Stimulated activated CD8-positive, alpha-beta memory T cell treated with anti-CD3 and anti-CD28 coated beads, Interleukin-4, amount 100 ng/mL, for 4 hours (primary cell): ENCODE measurements around the gene ANGPTL2.

Experiments
- DNase-seq, 2 donors: peaks; one replicate each; pipeline ENCODE4 v3.0.0-alpha.2; 2020; ENCODE audit warnings: low read depth in 2 of 2, low spot score in 1 of 2

Gene ANGPTL2

DNA sequence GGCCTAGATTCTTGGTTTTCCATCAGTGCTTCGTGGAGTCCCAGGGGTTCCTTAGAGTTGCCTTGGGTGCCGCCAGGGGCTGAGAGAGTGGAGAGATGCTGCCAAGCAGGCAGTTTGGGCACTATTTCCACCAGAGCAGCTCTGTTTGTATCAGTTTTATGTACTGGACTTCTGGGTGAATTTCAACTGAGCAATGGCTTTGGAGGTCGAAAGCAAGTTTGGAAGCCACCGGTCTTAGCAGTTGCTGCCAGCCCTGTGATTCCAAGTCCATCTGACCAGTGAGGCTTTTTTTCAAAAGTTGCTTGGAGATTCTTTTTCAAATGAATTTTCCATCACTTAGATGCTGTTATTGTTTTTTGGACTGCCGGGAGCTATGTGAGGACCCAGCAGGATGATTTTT is 68.5 kb downstream of the ANGPTL2 start:
- no peak for DNase-seq

DNA sequence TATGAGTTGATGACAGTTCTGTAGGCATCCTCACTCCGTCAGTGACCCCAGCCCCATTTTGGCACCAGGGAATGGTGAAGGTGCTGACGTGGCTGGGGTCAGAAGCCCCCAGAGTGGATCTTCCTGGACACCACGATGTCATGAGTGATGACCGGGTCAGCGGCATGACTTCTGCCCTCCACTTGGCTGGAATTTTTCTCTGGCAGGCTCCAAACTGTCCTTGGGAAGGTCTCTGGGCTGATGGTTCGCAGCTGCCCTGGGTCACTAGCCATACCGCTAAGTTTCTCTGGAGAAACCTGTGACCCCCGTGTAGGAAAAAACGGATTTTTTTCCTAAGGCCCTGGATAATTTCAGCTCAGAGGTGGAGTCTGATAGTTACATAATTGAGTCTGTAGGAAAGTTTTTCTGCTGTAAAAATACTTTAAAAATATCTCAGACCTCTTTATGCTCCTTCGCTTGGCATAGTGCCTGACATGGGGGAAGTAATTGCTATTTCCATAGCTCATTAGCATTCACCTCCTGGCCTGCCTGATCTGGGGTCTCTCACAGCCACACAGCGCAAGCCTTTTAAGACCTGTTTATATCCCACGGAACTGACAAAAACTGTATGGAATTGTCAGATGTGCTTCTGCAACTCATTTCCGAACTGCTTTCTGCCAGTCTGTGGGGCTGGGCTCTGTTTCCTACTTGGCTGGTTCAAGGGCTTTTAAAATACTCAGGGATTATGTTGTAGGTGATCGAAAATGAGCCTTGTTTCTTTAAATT is 69.2 kb downstream of the ANGPTL2 start:
- DNase-seq, result no peak

DNA sequence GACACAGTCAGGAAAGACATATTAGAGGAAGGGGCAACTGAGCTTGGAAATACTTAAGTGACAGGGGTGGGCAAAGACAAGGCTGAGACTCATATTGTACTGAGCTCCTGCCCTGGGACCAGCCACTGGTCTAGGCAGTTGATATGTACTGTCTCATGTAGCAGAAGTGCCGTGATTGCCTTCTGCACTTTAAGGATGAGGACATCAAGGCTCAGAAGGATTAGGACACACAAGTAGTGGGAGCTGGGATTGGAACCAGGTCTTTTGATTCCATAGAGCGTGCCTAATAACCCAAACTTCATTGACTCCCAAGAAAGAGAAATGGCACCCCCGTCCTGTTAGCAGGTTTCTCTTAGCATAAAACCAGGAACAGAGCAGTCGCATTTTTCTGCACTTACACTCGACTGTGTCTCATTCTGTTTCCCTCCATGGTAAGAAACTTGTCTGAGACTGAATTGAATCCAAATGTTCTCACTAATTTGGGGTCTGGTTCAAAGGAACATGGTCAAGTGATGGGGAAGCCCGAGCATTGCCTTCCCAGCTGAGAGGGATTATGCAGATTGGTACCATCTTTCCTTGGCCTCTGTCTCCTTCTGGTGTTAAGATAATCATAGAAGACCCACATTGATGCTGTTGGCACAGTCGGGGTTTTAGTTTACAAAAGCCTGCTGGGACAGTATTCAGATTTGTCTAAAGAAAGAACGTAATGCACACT is 70.4 kb downstream of the ANGPTL2 start:
- DNase-seq, result no peak

DNA sequence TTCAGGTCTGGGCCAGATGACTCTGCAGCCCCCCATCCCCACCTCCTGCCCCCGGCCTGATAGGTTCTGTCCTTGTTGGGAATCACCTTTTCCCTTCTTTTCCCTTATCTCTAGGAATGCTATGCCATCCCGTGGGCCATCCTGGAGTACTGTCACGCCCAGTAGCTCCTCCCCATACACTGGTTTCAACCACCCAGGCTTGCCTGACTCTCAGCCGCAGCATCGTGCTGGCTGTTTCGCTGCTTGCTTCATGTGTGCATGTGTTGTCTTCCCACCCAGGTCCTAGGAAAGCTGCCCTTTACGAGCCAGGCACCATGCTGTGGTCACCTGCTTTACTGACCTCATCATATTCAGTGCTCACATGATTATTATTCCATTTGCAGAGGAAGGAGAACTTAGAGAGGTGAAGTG is 71.8 kb downstream of the ANGPTL2 start:
- DNase-seq, result no peak

DNA sequence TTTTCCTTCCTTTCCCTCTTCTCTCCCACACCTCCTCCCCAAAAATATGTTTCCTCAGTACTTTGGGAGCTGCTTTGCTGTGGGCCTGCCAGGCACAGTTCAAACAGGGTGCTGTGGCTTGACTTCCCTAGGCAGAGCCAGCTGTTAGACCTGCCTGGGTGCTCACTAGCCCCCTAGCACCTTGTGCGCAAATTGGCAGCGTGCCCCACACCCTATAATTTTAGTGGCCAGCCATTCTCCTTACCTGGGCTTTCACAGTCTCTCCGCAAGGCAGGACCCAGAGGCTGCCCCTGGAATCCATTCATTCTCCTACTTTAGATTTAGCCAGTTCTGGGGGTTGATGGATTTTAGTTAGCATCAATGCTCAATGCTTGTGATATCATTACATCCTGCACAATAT is 72.3 kb downstream of the ANGPTL2 start:
- no peak for DNase-seq

DNA sequence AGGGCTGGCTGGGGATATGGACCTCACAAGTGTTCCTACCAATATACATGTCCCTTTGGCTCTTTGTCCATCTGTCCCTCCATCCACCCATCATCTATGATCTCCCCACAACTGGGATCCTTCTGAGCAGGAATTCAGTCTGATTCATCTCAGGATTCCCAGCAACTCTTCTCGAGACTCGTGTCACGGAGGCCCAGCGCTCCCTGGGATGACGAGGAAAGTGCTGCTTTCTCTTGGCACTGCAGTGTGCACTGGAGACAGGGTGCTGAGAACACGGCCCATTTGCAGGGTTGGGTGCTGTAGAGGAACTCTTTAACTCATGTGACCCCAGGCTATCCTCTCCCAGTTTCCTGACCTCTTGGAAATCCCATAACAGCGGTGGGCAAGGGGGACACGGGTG is 72.9 kb downstream of the ANGPTL2 start:
- DNase-seq, result no peak

DNA sequence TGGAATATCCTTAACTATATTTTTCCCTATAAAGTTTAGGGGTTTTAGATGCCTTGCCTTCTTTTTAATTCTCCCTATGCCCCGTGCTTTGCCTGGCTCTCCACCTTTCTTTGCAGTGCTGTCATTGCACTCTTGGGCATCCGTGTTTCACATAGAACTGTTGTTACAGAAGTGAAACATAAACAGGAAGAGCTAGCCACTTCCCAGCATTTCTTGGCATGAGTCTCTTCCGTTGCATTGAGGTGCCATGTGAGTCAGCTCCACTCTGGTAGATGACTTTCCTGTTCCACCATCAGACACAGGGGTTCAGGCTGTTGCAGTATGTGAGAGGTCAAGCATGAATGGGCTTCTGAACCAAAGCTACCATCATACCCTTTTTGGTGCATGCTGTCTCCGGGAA is 73.4 kb downstream of the ANGPTL2 start:
- no peak for DNase-seq

DNA sequence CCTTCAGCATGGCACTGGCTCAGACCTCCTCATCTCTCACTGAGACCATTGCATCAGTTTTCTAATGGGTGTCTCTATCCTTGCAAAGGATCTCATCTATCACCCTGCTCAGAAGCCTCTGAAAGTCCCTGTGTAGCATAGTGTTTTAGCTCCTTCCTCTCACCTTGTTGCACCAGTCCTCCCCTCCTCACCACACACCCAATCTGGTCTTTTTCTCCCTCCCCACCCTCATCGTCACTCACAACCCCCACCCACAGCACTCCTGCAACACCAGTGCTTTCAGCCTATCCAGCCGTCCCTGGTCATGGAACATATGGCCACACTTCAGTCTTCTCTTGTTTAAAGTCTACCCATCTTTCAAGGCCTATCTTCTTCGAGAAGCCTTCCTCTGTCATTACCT is 74.5 kb downstream of the ANGPTL2 start:
- DNase-seq, result no peak

DNA sequence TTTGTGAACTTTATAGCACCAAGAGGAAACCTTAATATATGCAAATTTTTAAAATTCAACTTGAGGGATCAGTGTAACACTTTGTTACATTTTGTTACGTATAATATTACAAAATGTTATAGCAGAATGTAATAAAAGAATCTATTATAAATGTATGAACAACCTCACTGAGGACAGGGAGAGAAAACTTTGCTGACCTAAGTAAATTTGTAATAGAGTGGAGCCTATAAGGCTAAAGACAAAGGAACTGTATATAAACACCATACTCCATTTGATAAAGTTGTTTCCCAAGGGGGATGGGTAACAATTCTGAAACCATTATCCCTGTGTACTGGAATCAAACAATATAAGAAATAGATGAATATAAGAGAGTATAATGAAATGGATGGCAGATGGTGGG is 77.3 kb downstream of the ANGPTL2 start:
- no peak for DNase-seq

DNA sequence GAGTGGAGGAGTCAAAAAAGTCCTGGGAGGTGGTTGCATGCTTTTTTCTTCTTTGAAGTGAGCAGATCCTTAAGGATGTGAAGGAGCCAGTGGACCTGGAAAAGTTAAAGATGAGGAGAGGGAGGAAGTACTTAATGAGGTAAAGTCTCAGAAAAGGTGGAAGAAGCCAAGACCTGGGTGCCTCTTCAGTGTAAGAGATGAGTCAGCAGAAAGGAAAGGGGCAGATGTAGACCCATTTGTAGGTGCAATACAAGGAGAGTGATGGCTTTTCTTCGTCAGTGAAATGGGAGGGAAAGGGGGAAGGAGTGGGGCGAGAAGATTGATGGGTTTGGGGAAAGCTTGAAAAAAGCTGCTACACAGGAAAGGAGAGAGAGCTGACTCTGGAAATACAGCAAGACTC is 82.9 kb downstream of the ANGPTL2 start:
- no peak for DNase-seq

DNA sequence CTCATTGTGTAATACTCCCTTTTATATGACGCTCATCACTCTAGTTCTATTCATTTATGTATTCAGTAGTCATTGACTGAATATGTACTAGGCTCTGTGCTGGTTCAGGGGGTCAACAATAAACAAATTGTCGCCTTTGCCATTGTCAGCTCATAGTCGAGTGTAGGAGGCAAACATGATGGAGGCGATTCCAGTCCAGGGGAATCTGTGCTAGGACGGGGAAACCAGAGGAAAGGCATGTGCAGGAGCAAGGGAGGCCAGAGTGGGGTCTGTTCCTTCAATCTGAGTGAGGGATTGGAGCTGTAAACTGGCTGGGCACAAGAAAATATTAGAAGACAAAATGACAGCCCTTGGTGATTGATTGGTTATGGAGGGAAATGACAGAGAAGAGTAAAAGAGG is 83.9 kb downstream of the ANGPTL2 start:
- DNase-seq, result no peak
